GM23248 (cell line): Measurements from ENCODE around the gene CCDC187. TPM values are rescaled to one million over a fixed set of nuclear protein-coding genes. Genes with fewer than 3 reads are reported as not detected.
A peak's percentile ranks its signal among the peaks of the same experiment; 100 is the strongest.

Source experiments
- DNase-seq: peaks from one replicate; pipeline ENCODE4 v3.0.0-alpha.2; 2015
- H2AFZ ChIP-seq: fragments of 200-600 bp; sonication (generic); 2 replicates; pipeline ENCODE4 v1.6.1; 2016; ENCODE audit warnings: antibody characterized with exemption
- H3F3A ChIP-seq: fragments of 200-600 bp; sonication (generic); 2 replicates; pipeline ENCODE4 v1.6.1; 2016; ENCODE audit warnings: mild to moderate bottlenecking, antibody characterized with exemption, mixed run types; ENCODE audit not compliant: insufficient read depth
- H3K27ac ChIP-seq: fragments of 200-600 bp; sonication (generic); 2 replicates; pipeline ENCODE4 v1.5.1; 2016; ENCODE audit warnings: mild to moderate bottlenecking
- H3K27me3 ChIP-seq: fragments of 200-600 bp; sonication (generic); replicated peaks from 2 replicates; pipeline ENCODE4 v1.6.1; 2016; ENCODE audit warnings: mild to moderate bottlenecking; ENCODE audit not compliant: insufficient read depth
- H3K36me3 ChIP-seq: fragments of 200-600 bp; sonication (generic); 2 replicates; pipeline ENCODE4 v1.6.1; 2016; ENCODE audit warnings: low read depth, mild to moderate bottlenecking
- H3K4me1 ChIP-seq: fragments of 200-600 bp; sonication (generic); 2 replicates; pipeline ENCODE4 v1.6.1; 2016; ENCODE audit warnings: mild to moderate bottlenecking; ENCODE audit not compliant: insufficient read depth
- H3K4me2 ChIP-seq: fragments of 200-600 bp; sonication (generic); one replicate; pipeline ENCODE4 v1.6.1; 2016; ENCODE audit warnings: mild to moderate bottlenecking; ENCODE audit not compliant: unreplicated experiment
- H3K4me3 ChIP-seq: fragments of 200-600 bp; sonication (generic); 2 replicates; pipeline ENCODE4 v1.5.1; 2016; ENCODE audit warnings: mild to moderate bottlenecking
- H3K79me2 ChIP-seq: fragments of 200-600 bp; sonication (generic); 2 replicates; pipeline ENCODE4 v1.6.1; 2016; ENCODE audit warnings: mild to moderate bottlenecking; ENCODE audit not compliant: insufficient read depth
- H3K9ac ChIP-seq: fragments of 200-600 bp; sonication (generic); 2 replicates; pipeline ENCODE4 v1.6.1; 2016; ENCODE audit warnings: mild to moderate bottlenecking
- H3K9me2 ChIP-seq: fragments of 200-600 bp; sonication (generic); 2 replicates; pipeline ENCODE4 v1.6.1; 2016; ENCODE audit warnings: mixed run types, mild to moderate bottlenecking, moderate library complexity; ENCODE audit not compliant: insufficient read depth
- H3K9me3 ChIP-seq: fragments of 200-600 bp; sonication (generic); one replicate; pipeline ENCODE4 v1.6.1; 2017; ENCODE audit warnings: low read depth
- H4K20me1 ChIP-seq: fragments of 200-600 bp; sonication (generic); 2 replicates; pipeline ENCODE4 v1.6.0; 2016; ENCODE audit not compliant: insufficient read depth
- EZH2 ChIP-seq: fragments of 200-600 bp; sonication (generic); IDR thresholded peaks from 2 replicates; pipeline ENCODE4 v1.6.1; 2018; ENCODE audit warnings: antibody characterized with exemption, mild to moderate bottlenecking; ENCODE audit not compliant: insufficient read depth, poor library complexity, severe bottlenecking
- EZH2phosphoT487 ChIP-seq: fragments of 200-600 bp; sonication (generic); IDR thresholded peaks from 2 replicates; pipeline ENCODE4 v1.6.1; 2018; ENCODE audit warnings: antibody characterized with exemption, moderate library complexity, mild to moderate bottlenecking, low read depth; ENCODE audit not compliant: insufficient read depth
- WGBS, 2 experiments: methylation state at CpG; one replicate each; pipeline ENCODE4 v1.1.6; 2015 to 2017; ENCODE audit warnings: low lambda C conversion rate in 2 of 2, low coverage in 1 of 2; ENCODE audit errors: missing lambda C conversion rate in 2 of 2; 5-methylcytosine and 5-hydroxymethylcytosine counted together
- in situ Hi-C: fragments of 300-500 bp; cut with MboI; formaldehyde crosslinking; loops from 2 replicates; pipeline ENCODE4 v1.15.0; 2020
- polyA plus RNA-seq: library from polyadenylated mRNA; unstranded; fragments of >200 nt; fragmentation: Nextera tagmentation; extraction: Ambion mirVana; gene quantifications from 2 replicates; pipeline ENCODE4 v1.2.1, GENCODE V29; 2016
- total RNA-seq: library from RNA; depleted of rRNA; stranded (reverse); fragments of >200 nt; shearing (Covaris generic); gene quantifications from 2 replicates; pipeline ENCODE4 v1.2.3, GENCODE V29; 2014

Gene CCDC187
- total and polyA plus RNA-seq, 2 experiments from 2014 or later: not detected

GRCh38 chr9:136332482-136332983 lies 28.6 kb upstream of the CCDC187 start:
- TF ChIP-seq EZH2 (no peak), EZH2phosphoT487 (no peak)
- no peaks in the 10 kb centered on the region for H3K9me2 ChIP-seq
- H3K27me3 ChIP-seq: no peaks in the 10 kb centered on the region
- in situ Hi-C loops: no loop called here
- no peak overlapping the region for H3K9ac ChIP-seq
- H3K9me3 ChIP-seq: no peaks in the 10 kb centered on the region
- no peak overlapping the region for H3K4me3 ChIP-seq
- peaks cover 7% of the 10 kb centered on the region; the same call in 1 of the 2 replicates for H3K4me1 ChIP-seq
- H3F3A ChIP-seq: no peaks in the 10 kb centered on the region
- WGBS, 2 experiments: 72 to 78% methylated on average over 11 of the region's 11 CpGs
- H4K20me1 ChIP-seq: no peaks in the 10 kb centered on the region
- H2AFZ ChIP-seq: no peak overlapping the region
- H3K36me3 ChIP-seq: no peaks in the 10 kb centered on the region
- peaks cover 66% of the 10 kb centered on the region for H3K79me2 ChIP-seq
- no peak overlapping the region for H3K27ac ChIP-seq
- H3K4me2 ChIP-seq: no peak overlapping the region
- no peak for DNase-seq

- no peaks in the 10 kb centered on the region for H4K20me1 ChIP-seq
- no peak for DNase-seq
- H3K27ac ChIP-seq: no peak overlapping the region
- H3K9ac ChIP-seq: no peak overlapping the region
- H3K4me3 ChIP-seq: no peak overlapping the region
- WGBS, 2 experiments: 88 to 91% methylated on average over 30 to 45 of the region's 46 CpGs
- H3K36me3 ChIP-seq: no peaks in the 10 kb centered on the region
- H2AFZ ChIP-seq: no peak overlapping the region
- peaks cover 66% of the 10 kb centered on the region for H3K79me2 ChIP-seq
- H3F3A ChIP-seq: no peaks in the 10 kb centered on the region
- H3K4me1 ChIP-seq: peaks cover 9% of the 10 kb centered on the region
- H3K4me2 ChIP-seq: no peak overlapping the region
- TF ChIP-seq EZH2phosphoT487 (no peak), EZH2 (no peak)
- H3K9me2 ChIP-seq: no peaks in the 10 kb centered on the region
- in situ Hi-C loops: no loop called here
- no peaks in the 10 kb centered on the region for H3K27me3 ChIP-seq
- no peaks in the 10 kb centered on the region for H3K9me3 ChIP-seq
These were observed 27.9 kb upstream of the CCDC187 start for GRCh38 chr9:136331556-136332481.

GRCh38 chr9:136331030-136331429 lies 27.1 kb upstream of the CCDC187 start:
- Histone ChIP-seq H3K27me3 (no peaks in the 10 kb centered on the region), H3F3A (no peaks in the 10 kb centered on the region), H3K4me2 (no peak overlapping the region), H4K20me1 (no peaks in the 10 kb centered on the region), H3K9me3 (no peaks in the 10 kb centered on the region), H3K79me2 (peaks cover 66% of the 10 kb centered on the region), H3K27ac (no peak overlapping the region), H3K9me2 (no peaks in the 10 kb centered on the region), H2AFZ (no peak overlapping the region), H3K36me3 (no peaks in the 10 kb centered on the region), H3K9ac (no peak overlapping the region), H3K4me1 (peaks cover 17% of the 10 kb centered on the region), H3K4me3 (no peak overlapping the region)
- WGBS, 2 experiments: 70 to 78% methylated on average over 6 to 14 of the region's 15 CpGs
- in situ Hi-C loops: no loop called here
- no peak for DNase-seq
- no peak for TF ChIP-seq EZH2
- no peak for TF ChIP-seq EZH2phosphoT487

- H3K27me3 ChIP-seq: no peaks in the 10 kb centered on the region
- in situ Hi-C loops: no loop called here
- 94% methylated on average over 11 to 14 of the region's 14 CpGs for WGBS, 2 experiments
- H3K9me3 ChIP-seq: no peaks in the 10 kb centered on the region
- no peaks in the 10 kb centered on the region for H3F3A ChIP-seq
- peaks cover 66% of the 10 kb centered on the region for H3K79me2 ChIP-seq
- no peaks in the 10 kb centered on the region for H3K36me3 ChIP-seq
- no peak overlapping the region for H2AFZ ChIP-seq
- TF ChIP-seq EZH2 (no peak), EZH2phosphoT487 (no peak)
- peak overlapping the region; percentile 86; the same call in 1 of the 2 replicates for H3K9ac ChIP-seq
- H3K27ac ChIP-seq: no peak overlapping the region
- H3K4me3 ChIP-seq: no peak overlapping the region
- peaks cover 18% of the 10 kb centered on the region for H3K4me1 ChIP-seq
- DNase-seq: no peak
- H3K9me2 ChIP-seq: no peaks in the 10 kb centered on the region
- no peaks in the 10 kb centered on the region for H4K20me1 ChIP-seq
- no peak overlapping the region for H3K4me2 ChIP-seq
These were observed 26.6 kb upstream of the CCDC187 start for GRCh38 chr9:136330406-136330990.
